Cardiac muscle cell (in vitro differentiated cells and primary cell): Measurements from ENCODE around the gene PPP1R14D. TPM values are rescaled to one million over a fixed set of nuclear protein-coding genes. Genes with fewer than 3 reads are reported as not detected.

Experiments used
- DNase-seq, 2 donors: peaks; one replicate each; pipeline versions ENCODE4 v3.0.0 to v3.0.0-alpha.2; 2010 to 2017; ENCODE audit warnings: low read depth in 1 of 2, low spot score in 1 of 2
- H3K27ac ChIP-seq: fragments of 200-600 bp; sonication (generic); 2 replicates; pipeline ENCODE4 v1.5.1; 2016
- H3K27me3 ChIP-seq: fragments of 200-600 bp; sonication (generic); 2 replicates; pipeline ENCODE4 v1.6.0; 2016; ENCODE audit warnings: control low read depth
- H3K36me3 ChIP-seq: fragments of 200-600 bp; sonication (generic); 2 replicates; pipeline ENCODE4 v1.5.1; 2016; ENCODE audit warnings: control low read depth
- H3K4me1 ChIP-seq: fragments of 200-600 bp; sonication (generic); 2 replicates; pipeline ENCODE4 v1.8.1; 2017; ENCODE audit warnings: low read depth, mild to moderate bottlenecking, mixed run types
- H3K4me3 ChIP-seq: fragments of 200-600 bp; sonication (generic); 2 replicates; pipeline ENCODE4 v1.5.1; 2016; ENCODE audit warnings: mild to moderate bottlenecking
- H3K9me3 ChIP-seq: fragments of 200-600 bp; sonication (generic); 2 replicates; pipeline ENCODE4 v1.5.1; 2017; ENCODE audit warnings: low read depth, mild to moderate bottlenecking, control low read depth
- polyA plus RNA-seq: library from polyadenylated mRNA; unstranded; fragments of >200 nt; fragmentation: Nextera tagmentation; extraction: Ambion mirVana; gene quantifications from 2 replicates; pipeline ENCODE4 v1.2.1, GENCODE V29; 2016
- total RNA-seq: library from RNA; depleted of rRNA; stranded (reverse); fragments of >200 nt; gene quantifications from 2 replicates; pipeline ENCODE4 v1.2.3, GENCODE V29; 2016
- TF ChIP-seq, protein P1 (sequence below): IDR thresholded peaks from 2 replicates; pipeline ENCODE4 v1.5.1; 2012; ENCODE audit warnings: low read depth, mild to moderate bottlenecking, low read length

Gene PPP1R14D
- total and polyA plus RNA-seq, 2 experiments from 2014 or later, result not detected

DNA sequence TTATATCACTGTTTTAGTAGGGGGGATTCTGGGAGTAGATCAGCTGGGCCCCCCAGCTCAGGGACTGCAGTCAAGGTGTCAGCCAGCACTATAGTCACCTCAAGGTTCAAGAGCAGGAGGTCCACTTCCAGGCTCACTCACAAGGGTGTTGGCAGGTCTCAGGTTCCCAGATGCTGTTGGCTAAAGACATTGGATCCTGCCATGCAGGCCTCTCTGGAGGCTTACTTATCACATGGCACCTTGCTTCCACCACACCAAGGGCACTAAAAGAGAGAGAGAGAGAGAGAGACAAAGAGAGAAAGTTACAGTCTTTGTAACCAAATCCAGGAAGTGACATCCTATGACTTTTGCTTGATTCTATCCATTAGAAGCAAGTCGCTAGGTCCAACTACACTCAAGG lies 7.5 kb upstream of the PPP1R14D start:
- Histone ChIP-seq H3K4me3 (no peak overlapping the region), H3K27ac (no peak overlapping the region), H3K4me1 (no peaks in the 10 kb centered on the region), H3K36me3 (no peaks in the 10 kb centered on the region), H3K27me3 (no peaks in the 10 kb centered on the region), H3K9me3 (no peaks in the 10 kb centered on the region)
- TF ChIP-seq, protein P1, sequence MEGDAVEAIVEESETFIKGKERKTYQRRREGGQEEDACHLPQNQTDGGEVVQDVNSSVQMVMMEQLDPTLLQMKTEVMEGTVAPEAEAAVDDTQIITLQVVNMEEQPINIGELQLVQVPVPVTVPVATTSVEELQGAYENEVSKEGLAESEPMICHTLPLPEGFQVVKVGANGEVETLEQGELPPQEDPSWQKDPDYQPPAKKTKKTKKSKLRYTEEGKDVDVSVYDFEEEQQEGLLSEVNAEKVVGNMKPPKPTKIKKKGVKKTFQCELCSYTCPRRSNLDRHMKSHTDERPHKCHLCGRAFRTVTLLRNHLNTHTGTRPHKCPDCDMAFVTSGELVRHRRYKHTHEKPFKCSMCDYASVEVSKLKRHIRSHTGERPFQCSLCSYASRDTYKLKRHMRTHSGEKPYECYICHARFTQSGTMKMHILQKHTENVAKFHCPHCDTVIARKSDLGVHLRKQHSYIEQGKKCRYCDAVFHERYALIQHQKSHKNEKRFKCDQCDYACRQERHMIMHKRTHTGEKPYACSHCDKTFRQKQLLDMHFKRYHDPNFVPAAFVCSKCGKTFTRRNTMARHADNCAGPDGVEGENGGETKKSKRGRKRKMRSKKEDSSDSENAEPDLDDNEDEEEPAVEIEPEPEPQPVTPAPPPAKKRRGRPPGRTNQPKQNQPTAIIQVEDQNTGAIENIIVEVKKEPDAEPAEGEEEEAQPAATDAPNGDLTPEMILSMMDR, result no peak
- DNase-seq, result no peak

DNA sequence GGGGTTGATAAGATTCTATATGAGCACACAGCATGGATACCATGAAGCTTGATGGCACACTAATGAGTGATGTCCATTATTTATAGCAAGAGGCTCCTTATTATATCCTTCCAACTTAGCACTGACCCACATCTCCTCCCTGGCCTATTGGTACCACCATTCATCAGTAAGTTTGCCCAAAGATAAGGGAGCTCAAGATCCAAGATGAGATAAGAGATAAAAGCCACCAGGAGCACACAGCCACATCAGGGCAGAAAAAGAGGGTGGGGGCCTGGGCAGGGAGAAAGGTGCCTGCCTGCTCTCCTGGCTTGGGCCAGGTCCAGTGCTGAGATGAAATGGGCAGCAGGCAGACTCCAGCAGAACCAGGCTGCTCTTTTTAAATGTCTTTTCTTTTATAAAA lies 4.4 kb upstream of the PPP1R14D start:
- H3K4me3 ChIP-seq, result no peak overlapping the region
- no peaks in the 10 kb centered on the region for H3K9me3 ChIP-seq
- no peak for DNase-seq
- no peaks in the 10 kb centered on the region for H3K36me3 ChIP-seq
- no peaks in the 10 kb centered on the region for H3K4me1 ChIP-seq
- TF ChIP-seq, protein P1, result no peak
- H3K27ac ChIP-seq, result no peak overlapping the region
- H3K27me3 ChIP-seq, result no peaks in the 10 kb centered on the region

DNA sequence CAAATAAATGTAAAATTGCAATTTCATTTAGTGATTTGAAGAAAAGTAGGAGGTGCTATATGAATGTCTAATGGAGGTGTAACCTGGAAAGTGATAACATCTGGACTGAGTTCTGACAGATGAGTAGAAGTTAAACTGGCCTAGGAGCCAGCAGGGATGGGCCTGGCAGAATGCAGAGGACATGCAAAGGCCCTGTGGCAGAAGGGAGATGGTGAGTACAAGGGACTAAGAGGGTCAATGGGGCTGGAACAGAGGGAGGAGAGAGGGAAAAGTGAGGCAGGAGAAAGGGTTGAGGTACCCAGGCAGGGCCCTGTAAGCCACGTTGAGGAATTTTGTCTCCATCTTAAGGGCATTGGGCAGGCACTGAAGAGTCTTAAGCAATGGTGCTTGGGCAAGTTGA lies 3.4 kb upstream of the PPP1R14D start:
- Histone ChIP-seq H3K4me3 (no peak overlapping the region), H3K27ac (no peak overlapping the region), H3K4me1 (no peaks in the 10 kb centered on the region)

DNA sequence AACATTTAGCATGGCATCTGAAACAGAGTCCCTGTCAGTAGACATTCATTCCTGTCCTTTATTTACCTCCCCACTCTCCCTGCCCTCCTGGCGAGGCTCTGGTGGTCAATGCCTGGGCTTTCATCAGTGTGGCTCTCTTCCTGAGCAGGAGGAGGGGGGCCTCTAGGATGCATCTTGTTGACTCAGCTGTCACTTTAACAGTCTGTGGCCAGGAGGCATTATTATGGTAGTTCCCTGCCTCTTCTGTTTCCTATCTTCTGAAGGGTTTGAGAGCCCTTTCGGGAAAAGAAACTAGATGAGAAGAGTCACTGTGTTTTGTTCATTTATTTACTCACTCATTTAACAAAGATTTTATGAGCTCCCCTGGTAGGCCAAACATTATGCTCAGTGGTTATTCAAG lies 2.4 kb upstream of the PPP1R14D start:
- H3K36me3 ChIP-seq, result no peaks in the 10 kb centered on the region
- H3K9me3 ChIP-seq, result no peaks in the 10 kb centered on the region
- H3K4me3 ChIP-seq, result no peak overlapping the region
- H3K27ac ChIP-seq, result no peak overlapping the region
- TF ChIP-seq, protein P1, result no peak
- no peaks in the 10 kb centered on the region for H3K27me3 ChIP-seq
- no peak for DNase-seq
- H3K4me1 ChIP-seq, result no peaks in the 10 kb centered on the region

More for the DNA sequence above, 3.4 kb upstream of the PPP1R14D start:
- TF ChIP-seq, protein P1, result no peak
- H3K27me3 ChIP-seq, result no peaks in the 10 kb centered on the region
- no peak for DNase-seq
- H3K36me3 ChIP-seq, result no peaks in the 10 kb centered on the region
- no peaks in the 10 kb centered on the region for H3K9me3 ChIP-seq

DNA sequence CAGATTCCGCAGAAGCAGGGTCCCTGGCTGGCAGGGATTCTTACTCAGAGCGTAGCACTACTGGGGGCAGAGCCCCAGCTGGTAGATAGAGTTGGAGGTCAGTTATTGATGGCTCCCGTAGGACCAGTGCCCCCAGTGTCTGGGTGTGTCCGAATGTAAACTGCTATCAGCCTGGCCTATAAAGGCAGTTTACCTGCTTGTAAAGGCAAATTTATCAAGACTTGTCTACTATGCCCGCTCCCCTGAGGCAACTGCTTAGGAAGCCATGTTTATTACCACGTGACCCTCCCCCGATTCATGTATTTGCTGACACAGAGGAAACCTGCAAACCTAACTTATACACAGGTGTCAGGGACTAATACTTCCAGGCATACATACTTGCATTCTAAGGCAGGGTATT lies 607 bp upstream of the PPP1R14D start:
- Histone ChIP-seq H3K9me3 (no peaks in the 10 kb centered on the region), H3K4me1 (peaks cover 17% of the 10 kb centered on the region), H3K27me3 (no peaks in the 10 kb centered on the region), H3K27ac (no peak overlapping the region), H3K36me3 (no peaks in the 10 kb centered on the region), H3K4me3 (no peak overlapping the region)
- TF ChIP-seq, protein P1, result no peak
- DNase-seq, result no peak
